Neutrophil (primary cell): ENCODE results near the gene TNK2.
"Not testable (repeated sequence)": the region's sequence is repeated elsewhere in the genome, so short reads cannot be mapped to it uniquely, and the experiment has no call there.

Experiments used
- H3K27ac ChIP-seq: fragments of 200-600 bp; sonication (generic); 2 replicates; pipeline ENCODE4 v1.5.1; 2016; ENCODE audit warnings: mild to moderate bottlenecking, moderate library complexity
- H3K27me3 ChIP-seq: fragments of 200-600 bp; sonication (generic); 2 replicates; pipeline ENCODE4 v1.6.0; 2016; ENCODE audit warnings: mild to moderate bottlenecking
- H3K36me3 ChIP-seq: fragments of 200-600 bp; sonication (generic); 2 replicates; pipeline ENCODE4 v1.5.1; 2017
- H3K4me1 ChIP-seq, 2 experiments: fragments of 200-600 bp in 1 of 2; sonication (generic) in 1 of 2; 1 replicate in 1 of 2; 2 replicates in 1 of 2; pipeline versions ENCODE4 v1.5.1 to v1.6.1; 2013 to 2016; ENCODE audit warnings: low read depth in 1 of 2, low read length in 1 of 2, mild to moderate bottlenecking in 1 of 2, moderate library complexity in 1 of 2; ENCODE audit not compliant: control insufficient read depth in 1 of 2, insufficient read depth in 1 of 2
- H3K4me3 ChIP-seq, 2 experiments: fragments of 200-600 bp in 1 of 2; sonication (generic) in 1 of 2; 1 replicate in 1 of 2; 2 replicates in 1 of 2; pipeline ENCODE4 v1.5.1; 2013 to 2016; ENCODE audit warnings: low read depth in 1 of 2, low read length in 1 of 2, mild to moderate bottlenecking in 1 of 2, moderate library complexity in 1 of 2
- H3K9me3 ChIP-seq: fragments of 200-600 bp; sonication (generic); 2 replicates; pipeline ENCODE4 v1.5.1; 2016
- TF ChIP-seq, protein P1 (sequence below): fragments of 200-600 bp; sonication (generic); IDR thresholded peaks from 2 replicates; pipeline ENCODE4 v1.5.1; 2016; ENCODE audit warnings: antibody characterized with exemption

TNK2 gene

DNA sequence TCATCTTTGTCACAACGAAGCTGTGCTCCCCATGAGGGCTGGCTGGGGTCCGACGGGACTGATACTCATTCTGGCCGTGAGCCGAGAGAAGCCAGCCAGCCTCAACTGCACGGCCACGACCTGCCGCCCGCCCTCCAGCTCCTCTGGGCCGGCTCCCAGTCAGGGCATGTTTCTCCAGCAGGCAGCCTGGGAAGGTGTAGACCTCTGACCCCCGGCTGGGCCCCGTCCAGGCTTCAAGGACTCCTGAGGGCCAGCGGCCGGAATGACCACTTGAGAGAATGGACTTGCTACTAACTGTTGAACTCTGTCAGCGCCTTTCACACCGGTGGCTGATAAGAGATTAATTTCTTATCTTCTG lies 78.5 kb downstream of the TNK2 start:
- Histone ChIP-seq H3K36me3 (no peaks in the 10 kb centered on the region), H3K9me3 (no peaks in the 10 kb centered on the region), H3K4me3 (no peak overlapping the region), H3K27me3 (no peaks in the 10 kb centered on the region), H3K4me1 (no peaks in the 10 kb centered on the region), H3K27ac (no peak overlapping the region)
- TF ChIP-seq, protein P1, sequence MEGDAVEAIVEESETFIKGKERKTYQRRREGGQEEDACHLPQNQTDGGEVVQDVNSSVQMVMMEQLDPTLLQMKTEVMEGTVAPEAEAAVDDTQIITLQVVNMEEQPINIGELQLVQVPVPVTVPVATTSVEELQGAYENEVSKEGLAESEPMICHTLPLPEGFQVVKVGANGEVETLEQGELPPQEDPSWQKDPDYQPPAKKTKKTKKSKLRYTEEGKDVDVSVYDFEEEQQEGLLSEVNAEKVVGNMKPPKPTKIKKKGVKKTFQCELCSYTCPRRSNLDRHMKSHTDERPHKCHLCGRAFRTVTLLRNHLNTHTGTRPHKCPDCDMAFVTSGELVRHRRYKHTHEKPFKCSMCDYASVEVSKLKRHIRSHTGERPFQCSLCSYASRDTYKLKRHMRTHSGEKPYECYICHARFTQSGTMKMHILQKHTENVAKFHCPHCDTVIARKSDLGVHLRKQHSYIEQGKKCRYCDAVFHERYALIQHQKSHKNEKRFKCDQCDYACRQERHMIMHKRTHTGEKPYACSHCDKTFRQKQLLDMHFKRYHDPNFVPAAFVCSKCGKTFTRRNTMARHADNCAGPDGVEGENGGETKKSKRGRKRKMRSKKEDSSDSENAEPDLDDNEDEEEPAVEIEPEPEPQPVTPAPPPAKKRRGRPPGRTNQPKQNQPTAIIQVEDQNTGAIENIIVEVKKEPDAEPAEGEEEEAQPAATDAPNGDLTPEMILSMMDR, result no peak

- no peaks in the 10 kb centered on the region for H3K9me3 ChIP-seq
- TF ChIP-seq, protein P1, result no peak
- H3K4me1 ChIP-seq, result no peaks in the 10 kb centered on the region
- H3K4me3 ChIP-seq, result no peak overlapping the region
- H3K27me3 ChIP-seq, result no peaks in the 10 kb centered on the region
- H3K36me3 ChIP-seq, result no peaks in the 10 kb centered on the region
- no peak overlapping the region for H3K27ac ChIP-seq
Observed at GRCh38 chr3:195828762-195829161, 79.6 kb downstream of the TNK2 start.

GRCh38 chr3:195825857-195826804 lies 82.2 kb downstream of the TNK2 start:
- H3K27me3 ChIP-seq, result no peaks in the 10 kb centered on the region
- no peaks in the 10 kb centered on the region for H3K9me3 ChIP-seq
- no peak overlapping the region for H3K27ac ChIP-seq
- no peak overlapping the region for H3K4me3 ChIP-seq
- TF ChIP-seq, protein P1, result no peak
- no peaks in the 10 kb centered on the region for H3K36me3 ChIP-seq
- no peaks in the 10 kb centered on the region for H3K4me1 ChIP-seq

GRCh38 chr3:195825191-195825588 lies 83.2 kb downstream of the TNK2 start:
- H3K4me1 ChIP-seq, result no peaks in the 10 kb centered on the region
- H3K36me3 ChIP-seq, result no peaks in the 10 kb centered on the region
- H3K4me3 ChIP-seq, result no peak overlapping the region
- no peaks in the 10 kb centered on the region for H3K27me3 ChIP-seq
- H3K9me3 ChIP-seq, result no peaks in the 10 kb centered on the region
- no peak overlapping the region for H3K27ac ChIP-seq
- TF ChIP-seq, protein P1, result no peak

- not testable (repeated sequence) for H3K4me1 ChIP-seq, H3K4me3 ChIP-seq, H3K36me3 ChIP-seq, H3K27ac ChIP-seq, H3K9me3 ChIP-seq, H3K27me3 ChIP-seq
Observed at GRCh38 chr3:195824425-195825190, 83.7 kb downstream of the TNK2 start.

DNA sequence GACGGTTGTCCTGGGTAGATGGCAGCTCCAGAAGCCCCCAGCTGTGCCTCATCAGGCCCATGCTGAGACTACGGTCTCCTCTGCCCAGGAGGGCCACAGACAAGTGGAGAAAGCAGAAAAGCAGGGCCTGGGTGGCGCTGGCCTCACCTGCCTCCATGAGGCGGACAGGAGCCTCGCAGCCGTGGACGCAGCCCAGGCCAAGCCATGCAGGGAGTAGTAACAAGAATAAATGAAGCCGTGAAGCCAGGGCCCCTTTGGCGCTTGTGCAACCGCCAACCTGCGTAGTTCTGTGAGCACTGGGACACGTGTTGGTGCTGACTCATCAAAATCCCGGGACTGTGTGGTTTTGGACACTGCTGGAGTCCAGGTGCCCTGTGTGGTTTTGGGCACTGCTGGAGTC lies 84.4 kb downstream of the TNK2 start:
- Histone ChIP-seq H3K27ac (no peak overlapping the region), H3K4me3 (no peak overlapping the region), H3K9me3 (no peaks in the 10 kb centered on the region), H3K36me3 (no peaks in the 10 kb centered on the region), H3K4me1 (no peaks in the 10 kb centered on the region), H3K27me3 (no peaks in the 10 kb centered on the region)
- TF ChIP-seq, protein P1, result no peak
